GM19025 (cell line): Measurements from ENCODE around the gene ZEB1.
A peak's percentile ranks its signal among the peaks of the same experiment; 100 is the strongest.
"Not testable (repeated sequence)": the region's sequence is repeated elsewhere in the genome, so short reads cannot be mapped to it uniquely, and the experiment has no call there.

Experiments
- ATAC-seq: cut with Tn5 transposase; IDR thresholded peaks from one replicate; pipeline ENCODE4 v1.9.1; 2021; ENCODE audit warnings: mild to moderate bottlenecking, low read depth, moderate library complexity; ENCODE audit not compliant: unreplicated experiment

ZEB1 gene

DNA sequence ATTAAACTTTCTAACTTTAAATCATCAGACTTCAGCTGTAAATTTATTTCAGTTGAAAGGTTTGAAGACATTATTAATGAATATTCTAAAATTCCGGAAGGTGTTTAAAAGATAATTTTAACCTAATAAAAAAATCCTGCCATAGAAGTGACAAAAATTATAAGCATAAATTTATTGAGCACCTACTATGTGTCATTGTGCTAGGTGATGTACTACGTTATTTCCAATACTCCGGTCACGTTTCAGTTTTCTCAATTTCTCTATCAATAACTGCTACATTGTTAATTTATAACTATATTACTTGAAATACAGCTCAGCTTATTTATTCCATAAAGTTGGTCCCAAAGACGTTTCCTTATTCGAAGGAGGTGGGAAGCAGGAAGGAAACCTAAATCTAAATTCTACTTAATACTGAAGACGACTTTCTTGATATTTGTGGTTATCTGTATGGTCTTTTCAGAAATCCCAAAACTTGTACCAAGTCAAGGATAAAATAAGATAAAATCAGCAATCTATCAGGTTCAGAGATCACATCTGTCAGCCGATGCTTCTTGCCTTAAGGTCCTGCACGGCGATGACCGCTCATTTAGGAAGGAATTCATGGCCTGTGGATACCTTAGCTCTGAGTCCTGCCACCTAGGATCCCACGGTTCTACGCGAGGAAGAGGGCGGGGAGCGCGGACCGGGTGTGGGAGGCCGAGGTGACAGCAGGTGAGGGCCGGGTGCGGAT, 1.2 kb upstream of the ZEB1 start:
- no peak for ATAC-seq

DNA sequence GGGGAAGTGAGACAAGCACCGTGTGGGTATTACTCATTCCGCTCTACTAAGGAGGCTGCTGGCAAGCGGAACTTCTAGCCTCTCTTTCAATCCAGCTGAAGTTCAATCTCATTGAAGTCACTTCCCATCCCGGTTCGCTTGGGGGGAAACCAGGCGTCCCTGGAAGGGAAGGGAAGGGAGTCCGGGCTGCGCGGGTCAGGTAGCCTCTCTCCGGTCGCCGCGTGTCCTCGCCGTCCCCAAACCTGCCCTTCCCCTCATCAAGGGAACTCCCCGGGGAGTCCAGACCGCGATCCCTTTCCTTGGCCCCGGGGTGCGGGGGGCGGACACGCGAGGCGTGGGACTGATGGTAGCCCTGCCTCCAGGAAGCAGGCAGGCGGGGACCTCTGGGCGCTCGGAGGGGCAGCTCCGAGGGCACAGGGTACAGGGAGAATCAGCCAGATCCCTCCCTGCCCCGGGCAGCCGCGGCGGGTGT, 598 bp upstream of the ZEB1 start:
- peak; percentile 63 for ATAC-seq

DNA sequence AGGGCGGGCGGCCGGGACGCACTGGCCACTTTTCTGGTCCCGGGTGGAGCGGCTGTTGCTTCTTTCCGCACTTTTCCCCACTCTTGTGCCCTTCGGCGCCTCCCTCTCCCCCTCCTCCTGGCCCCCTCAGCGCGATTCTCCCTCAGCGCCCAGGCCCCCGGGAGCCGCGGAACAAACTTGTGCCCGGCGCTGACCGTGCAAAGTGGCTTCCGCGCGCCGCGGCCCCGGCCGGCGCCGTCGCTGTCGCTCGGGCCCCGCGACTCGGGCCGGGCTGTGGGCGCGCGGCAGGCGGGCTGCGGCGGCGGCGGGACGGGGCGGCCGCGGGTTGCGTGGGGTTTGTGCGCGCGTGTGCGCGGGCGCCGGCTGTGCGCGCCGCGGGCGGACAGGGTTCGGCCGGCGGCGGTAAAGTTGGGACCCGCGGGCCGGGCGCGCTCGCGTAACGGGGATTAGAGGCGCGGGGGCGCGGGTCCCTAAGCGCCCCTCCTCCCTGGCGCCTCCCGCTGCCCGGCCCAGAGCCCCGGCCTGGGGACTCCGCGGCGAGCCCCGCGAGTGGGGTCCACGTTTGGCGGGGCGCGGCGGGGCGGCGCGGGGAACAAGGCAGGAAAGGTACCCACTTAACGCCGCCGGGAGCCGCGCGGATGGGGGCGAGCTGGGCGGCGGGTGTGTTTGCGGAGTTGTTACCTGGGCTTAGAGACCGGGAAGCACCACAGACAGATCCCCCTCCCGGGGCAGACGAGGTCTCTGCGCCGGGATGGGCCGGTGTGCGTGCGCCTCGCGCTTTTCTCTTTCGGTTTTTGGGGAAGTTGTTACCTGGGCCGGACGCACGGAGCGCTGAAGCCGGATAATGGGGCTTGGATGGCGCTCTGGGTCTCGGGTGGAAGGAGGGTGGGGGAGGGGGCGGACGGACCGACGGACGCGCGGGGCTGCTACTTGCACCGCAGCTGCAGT, 860 bp downstream of the ZEB1 start:
- ATAC-seq = peak; percentile 25

DNA sequence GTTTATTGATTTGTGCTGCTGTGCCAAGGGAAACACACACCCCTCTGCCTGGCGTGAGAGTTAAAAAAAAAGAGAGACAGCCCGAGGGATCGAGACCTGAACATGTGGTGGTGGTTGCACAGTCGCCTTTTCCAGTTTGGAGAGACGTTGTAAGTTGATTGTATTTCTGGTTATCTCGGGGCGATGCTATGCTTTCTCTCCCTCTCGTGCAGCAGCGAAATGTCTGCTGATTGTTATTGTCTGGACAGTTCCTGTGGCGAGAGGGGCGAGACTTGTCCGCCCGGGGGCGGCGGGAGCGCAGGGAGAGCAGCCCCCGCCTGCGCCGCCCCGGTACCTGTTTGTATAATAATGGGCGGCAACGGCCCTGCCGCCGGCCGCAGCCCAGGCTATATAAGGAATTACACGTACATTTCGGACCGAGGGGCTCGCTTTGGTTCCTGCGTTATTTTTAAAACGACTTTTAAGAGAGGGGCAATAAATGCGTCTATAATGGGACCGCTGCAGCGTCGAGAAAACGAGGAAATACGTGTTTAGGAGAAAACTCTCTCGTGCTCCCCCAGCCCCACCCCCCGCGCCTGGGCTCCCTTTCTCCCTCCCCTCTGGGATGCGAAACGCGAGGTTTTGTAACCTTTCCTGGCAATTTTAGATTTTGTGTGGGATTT, 1.7 kb downstream of the ZEB1 start:
- ATAC-seq = no peak

DNA sequence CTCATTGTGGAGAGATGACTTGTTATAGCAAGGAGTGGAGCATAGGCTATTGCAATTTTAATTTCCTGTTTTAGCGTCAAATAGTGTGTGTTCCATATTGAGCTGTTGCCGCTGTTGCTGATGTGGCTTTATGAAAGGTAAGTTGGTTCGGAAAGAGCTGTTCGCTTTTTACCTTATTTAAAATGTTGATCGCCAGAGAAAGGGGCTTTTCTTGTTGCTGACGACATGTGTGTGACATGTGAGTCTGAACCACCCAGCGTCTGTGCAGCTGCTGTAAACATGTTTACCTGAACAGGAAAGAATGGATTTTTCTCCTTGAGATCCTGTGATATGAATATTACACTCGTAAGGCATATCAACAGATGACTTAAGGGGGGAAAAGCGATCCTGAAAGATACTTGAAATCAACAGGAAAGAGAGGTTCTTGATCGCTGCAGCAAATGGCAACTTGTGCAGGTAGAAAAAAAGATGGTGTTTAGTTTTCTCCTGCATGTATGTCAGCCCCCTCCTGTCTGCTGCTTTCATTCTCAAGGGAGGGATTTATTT, 2.5 kb downstream of the ZEB1 start:
- no peak for ATAC-seq

DNA sequence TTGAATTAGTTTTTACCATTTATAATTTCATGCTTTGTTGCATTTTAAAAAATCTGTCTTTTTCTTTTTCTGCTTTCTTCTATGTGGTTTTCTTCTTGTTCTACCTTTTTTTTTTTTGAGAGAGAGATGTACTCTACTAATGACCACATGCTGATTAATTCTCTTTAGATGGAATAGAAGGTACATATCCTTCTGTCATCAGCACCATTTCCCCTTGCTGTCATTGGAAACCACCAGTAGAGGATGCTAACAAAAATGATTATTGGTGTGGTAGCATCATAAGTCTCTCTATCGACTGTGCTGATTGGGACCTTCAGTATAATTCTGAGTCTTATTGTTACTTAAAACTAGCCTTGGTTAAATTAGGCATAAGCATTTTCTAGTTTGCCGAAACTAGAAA, 3.6 kb downstream of the ZEB1 start:
- ATAC-seq = no peak

DNA sequence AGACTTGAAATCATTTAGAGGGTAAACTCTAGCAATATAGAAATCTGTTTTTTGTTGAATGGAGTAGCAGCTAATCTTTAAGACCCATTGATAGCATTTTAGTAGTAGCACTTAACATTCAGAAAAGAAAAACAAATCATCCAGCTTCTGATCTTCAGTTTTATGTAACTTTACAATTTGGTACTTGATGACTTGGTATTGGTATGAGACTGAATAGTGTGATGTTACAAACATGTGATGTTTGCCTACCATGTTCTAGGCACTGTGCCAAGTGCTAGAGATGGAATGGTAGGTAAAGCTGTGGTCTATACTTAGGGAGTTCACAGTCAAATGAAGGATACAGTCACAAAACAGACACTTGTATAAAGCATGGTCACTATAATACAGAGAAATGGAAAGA, 21.3 kb downstream of the ZEB1 start:
- no peak for ATAC-seq

DNA sequence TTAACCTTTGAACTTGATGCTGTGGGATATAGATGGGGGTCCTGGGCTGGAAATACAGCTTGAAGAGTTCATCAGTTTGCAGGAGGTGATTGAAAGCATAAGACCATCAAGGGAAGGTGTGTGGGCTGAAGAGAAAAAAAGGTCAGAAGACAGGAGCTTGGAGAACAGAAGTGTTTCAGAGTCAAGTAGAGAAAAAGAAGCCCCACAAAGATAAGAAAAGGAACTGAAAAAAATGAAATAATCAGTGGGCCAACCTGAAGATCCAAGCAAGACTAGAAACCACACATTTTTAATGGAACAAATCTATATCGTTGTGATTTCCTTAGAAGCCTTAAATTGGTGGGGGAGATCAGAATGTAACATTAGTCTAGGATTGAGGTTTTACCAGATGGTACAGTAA, 22.5 kb downstream of the ZEB1 start:
- ATAC-seq = no peak

DNA sequence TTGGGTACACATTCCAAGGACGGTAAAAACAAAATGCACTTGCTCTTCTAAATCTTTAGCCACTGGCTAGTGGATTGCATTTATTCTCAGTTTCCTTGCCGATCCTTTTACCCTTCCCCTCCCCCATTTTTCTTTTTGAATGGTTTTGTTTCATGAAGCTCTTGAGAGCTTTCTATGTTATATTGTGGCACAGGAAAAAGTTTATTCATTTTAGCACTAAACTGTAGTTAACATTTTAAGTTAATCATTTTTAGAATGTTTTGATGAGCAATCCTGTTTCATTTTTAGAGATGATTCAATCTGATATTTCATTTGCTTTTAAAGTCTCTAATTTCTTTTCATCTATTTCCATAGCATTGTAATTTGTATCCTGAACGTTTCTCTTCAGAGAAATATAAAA, 24.0 kb downstream of the ZEB1 start:
- no peak for ATAC-seq

DNA sequence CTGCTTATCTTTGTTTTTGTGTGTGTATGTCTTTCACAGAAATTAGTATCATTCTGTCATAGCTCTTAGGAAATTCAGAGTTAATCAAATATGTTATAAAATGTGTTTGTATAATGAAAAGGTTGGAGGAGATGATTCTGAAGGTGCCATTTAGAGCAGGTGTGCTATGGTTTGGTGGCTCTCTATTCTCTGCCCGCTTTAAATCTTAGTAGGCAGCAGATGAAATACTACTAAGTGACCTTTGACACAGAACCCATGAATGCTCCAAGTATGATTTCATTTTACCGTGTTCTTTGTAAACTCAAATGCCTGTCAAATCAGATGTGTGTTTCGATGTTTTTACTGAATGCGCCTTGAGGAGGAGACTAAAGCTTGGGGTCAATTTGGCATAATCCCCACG, 24.5 kb downstream of the ZEB1 start:
- ATAC-seq = no peak

DNA sequence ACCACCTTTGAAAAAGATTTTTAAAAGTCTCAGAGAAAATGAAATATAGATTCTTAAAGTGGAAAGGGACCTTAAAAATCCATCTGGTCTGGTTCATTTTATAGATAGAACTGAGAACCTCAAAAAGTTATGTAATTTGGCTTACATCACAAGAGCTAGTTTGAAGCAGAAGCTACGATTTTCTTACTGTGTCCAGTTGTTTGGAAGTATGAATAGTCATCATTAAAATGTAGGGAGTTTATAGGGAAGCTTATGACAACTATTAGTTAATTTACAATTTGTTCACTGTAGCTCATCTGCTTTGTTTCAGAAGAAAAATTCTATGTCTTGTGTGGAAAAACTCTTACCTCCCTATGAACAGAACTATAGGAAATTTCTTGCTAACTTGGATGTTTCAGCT, 26.9 kb downstream of the ZEB1 start:
- ATAC-seq = no peak

DNA sequence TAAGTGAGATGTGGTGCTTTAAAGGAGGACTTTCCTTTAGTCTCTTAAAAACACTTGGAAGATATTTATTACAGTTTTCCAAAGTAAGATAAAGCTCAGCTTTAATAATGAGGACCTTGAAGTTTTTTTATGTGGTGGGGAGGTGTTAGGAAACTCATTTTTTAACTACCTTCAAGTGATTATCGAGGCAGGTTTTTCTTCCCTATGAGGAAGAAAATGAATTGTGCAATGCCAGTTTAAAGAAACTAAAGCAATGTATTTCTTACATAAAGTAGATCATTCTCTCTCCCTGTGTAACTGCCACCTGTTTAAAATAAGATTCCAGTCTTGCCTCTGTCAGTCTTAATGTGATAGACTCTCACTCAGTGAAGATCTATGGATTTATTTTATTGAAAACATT, 27.9 kb downstream of the ZEB1 start:
- ATAC-seq = no peak

DNA sequence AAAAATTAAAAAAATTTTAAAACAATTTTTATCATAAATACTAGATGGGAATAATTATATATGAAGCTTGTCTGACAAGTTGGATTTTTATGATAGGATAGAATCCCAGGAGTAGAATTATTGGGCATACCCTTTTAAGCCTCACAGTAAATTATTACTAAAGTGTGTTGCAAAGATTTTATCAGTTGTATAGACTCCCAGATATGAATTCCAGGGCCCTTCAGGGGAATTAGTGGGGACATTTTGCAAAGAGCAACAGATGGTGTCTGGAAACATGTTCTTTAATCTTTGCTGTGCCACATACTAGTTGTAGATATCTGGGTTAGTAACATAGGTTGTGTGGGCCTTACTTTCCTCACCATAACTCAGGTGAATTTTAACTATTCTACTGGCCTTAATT, 28.7 kb downstream of the ZEB1 start:
- no peak for ATAC-seq

DNA sequence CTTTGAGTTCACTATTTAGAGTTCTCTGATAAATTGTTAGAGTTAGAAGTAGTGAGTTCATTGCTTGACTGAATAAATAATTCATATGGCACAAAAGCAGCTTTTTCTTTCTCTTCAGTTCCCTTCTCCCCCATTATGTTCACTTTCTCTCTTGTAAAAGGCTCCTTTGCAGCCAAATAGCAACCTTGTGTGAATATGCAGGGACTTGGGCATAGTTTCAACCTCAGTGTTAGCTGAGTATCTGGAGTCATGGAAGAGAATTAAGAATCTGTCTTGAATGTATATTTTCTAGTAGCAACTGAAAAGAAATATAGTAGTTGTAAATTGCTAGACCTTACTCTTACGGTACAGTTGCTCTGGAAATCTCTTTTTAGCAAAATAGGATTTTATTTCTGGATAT, 31.9 kb downstream of the ZEB1 start:
- ATAC-seq = no peak

DNA sequence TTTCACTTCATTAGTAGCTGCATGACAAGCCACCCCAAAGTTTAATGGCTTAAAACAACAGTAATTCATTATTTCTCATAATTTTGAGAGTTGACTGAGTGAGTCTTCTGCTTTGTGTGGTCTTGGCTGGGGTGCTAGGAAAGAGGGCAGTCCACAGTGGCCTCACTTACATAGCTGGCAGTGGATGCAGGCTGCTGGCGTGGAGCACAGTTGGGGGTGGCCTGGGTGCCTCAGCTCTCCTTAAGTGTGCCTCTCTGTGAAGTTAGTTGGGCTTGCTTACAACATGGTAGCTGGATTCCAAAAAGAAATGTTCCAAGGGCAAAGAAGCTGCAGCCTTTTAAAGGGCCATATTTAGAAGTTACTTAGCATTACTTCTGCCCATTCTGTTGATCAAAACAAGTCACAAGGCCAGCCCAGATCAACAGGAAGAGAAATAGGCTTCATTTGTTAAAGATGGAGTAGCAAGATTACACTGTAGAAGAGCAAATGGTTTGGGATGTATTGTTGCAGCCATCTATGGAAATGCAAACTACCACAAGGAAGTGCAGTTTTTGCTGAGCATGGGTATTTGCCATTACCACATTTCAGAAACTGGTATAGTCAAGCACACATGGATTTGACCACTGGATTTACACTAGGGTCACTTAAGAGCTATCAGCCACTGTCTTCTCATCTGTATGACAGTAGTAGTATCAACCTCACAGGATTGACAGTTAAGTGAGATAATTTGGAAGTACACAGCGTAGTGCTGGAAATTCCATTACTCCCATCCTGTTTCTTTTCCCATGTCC, 33.6 kb downstream of the ZEB1 start:
- no peak for ATAC-seq

DNA sequence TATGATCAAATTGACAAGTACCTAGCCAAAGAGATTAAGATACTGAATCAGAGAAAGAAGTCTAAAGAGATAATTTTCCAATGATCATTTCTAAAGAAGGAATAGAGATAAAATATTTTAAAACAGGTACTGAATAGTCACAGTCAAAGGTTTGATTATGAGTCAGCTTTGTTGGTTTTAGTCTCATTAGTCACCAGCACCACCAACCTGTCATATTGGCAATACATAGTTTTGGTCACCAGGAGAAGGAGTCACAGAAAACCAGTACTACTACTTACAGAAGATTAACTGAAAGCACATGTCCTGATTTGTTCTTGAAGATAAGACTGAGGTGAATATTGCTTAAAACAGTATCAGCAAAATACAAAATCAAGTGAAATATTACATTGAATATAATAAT, 34.6 kb downstream of the ZEB1 start:
- ATAC-seq = peak; percentile 91

DNA sequence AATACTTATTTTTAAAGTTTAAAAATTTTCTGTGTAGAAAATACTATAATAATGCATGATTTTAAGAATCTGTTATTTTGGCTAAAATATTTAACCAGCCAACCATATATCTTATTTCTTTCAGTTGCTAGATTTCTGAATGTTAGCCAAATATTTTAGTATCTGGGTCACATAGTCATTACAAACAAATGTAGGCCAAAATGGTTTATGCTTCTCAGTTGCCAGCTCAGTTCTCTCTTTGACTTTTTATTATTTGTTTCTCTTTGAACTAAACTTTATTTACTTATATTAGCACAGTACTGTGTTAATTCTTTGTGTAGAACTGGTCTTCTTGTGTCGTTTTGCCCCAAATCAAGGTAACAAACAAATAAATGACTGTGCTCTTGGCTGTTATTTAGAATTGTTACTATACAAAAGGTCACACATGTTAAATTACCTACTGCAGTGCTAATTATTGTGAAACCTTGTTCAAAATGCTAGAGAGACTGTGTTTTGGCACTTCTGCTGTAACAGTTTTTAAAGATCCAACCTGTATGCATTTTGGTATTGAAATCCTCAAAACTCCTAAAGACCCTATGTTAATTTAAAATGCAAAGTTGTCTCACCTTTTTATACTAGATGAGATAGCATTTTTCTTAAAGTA, 39.8 kb downstream of the ZEB1 start:
- no peak for ATAC-seq

DNA sequence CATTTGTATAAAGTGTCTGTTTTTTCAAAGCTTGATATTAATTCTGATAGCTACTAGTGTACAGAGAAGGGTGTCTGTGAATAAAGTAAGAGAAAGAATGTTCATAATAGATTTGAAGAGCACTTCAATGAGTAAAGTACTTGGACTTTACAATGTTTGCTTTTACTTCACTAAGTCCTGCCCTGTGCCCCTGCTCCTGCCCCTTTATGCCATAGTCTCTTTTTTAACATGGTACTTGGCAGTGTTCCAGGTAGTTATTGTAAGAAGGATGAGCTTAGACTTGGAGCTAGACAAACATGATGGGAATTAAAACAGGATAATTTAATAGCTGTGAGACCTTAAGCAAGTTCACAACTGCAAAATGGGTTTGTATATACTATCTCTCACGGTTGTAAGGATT, 41.0 kb downstream of the ZEB1 start:
- ATAC-seq = no peak

DNA sequence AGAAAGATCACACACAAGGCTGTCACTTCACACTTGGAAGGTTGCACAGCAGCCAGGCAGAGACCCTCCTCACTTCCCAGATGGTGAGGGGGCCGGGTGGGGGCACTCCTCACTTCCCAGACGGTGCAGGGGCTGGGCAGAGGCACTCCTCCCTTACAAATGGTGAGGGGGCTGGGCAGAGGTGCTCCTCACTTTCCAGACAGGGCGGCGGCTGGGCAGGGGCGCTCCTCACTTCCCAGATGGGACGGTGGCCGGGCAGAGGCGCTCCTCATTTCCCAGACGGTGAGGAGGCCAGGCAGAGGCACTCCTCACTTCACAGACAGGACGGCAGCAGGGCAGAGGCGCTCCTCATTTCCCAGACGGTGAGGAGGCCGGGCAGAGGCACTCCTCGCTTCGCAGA, 42.5 kb downstream of the ZEB1 start:
- ATAC-seq = not testable (repeated sequence)
